Tibial nerve (tissue), 4 donors: ENCODE measurements around the gene PWWP2B. TPM values are rescaled to one million over a fixed set of nuclear protein-coding genes. Genes with fewer than 3 reads are reported as not detected.

Source experiments
- DNase-seq, 2 donors: peaks; one replicate each; pipeline ENCODE4 v3.0.0-alpha.2; 2019; ENCODE audit warnings: low spot score in 2 of 2
- H3K27ac ChIP-seq, 4 donors: fragments of 200-600 bp; sonication (generic) in 3 of 4; one replicate each; pipeline ENCODE4 v1.5.1; 2017 to 2019; ENCODE audit warnings: mild to moderate bottlenecking in 1 of 4
- H3K27me3 ChIP-seq, 2 donors: fragments of 200-600 bp; sonication (generic) in 1 of 2; one replicate each; pipeline versions ENCODE4 v1.5.1 to v1.6.0; 2017 to 2019
- H3K36me3 ChIP-seq, 3 donors: fragments of 200-600 bp; sonication (generic); one replicate each; pipeline ENCODE4 v1.5.1; 2018 to 2019
- H3K4me1 ChIP-seq, 4 donors: fragments of 200-600 bp; sonication (generic) in 3 of 4; one replicate each; pipeline ENCODE4 v1.5.1; 2017 to 2019
- H3K4me3 ChIP-seq, 4 donors: fragments of 200-600 bp; sonication (generic) in 3 of 4; one replicate each; pipeline ENCODE4 v1.5.1; 2017 to 2019; ENCODE audit warnings: mild to moderate bottlenecking in 1 of 4, moderate library complexity in 1 of 4
- H3K9me3 ChIP-seq, 4 donors: fragments of 200-600 bp; sonication (generic) in 3 of 4; one replicate each; pipeline ENCODE4 v1.5.1; 2017 to 2019
- CTCF ChIP-seq, 5 experiments: fragments of 200-600 bp in 3 of 5; fragments of 450-650 bp in 2 of 5; sonication (generic) in 3 of 5; IDR thresholded peaks; one replicate each; pipeline ENCODE4 v1.5.1; 2016 to 2019; ENCODE audit warnings: antibody characterized with exemption in 5 of 5, mild to moderate bottlenecking in 3 of 5, moderate library complexity in 2 of 5
- EP300 ChIP-seq, 2 donors: sonication (generic); formaldehyde crosslinking; IDR thresholded peaks; one replicate each; pipeline ENCODE4 v1.6.1; 2017; ENCODE audit warnings: antibody characterized with exemption in 2 of 2, mild to moderate bottlenecking in 1 of 2
- POLR2A ChIP-seq, 2 donors: fragments of 450-650 bp; IDR thresholded peaks; one replicate each; pipeline ENCODE4 v1.6.1; 2017; ENCODE audit warnings: antibody characterized with exemption in 2 of 2, mild to moderate bottlenecking in 2 of 2, moderate library complexity in 2 of 2
- WGBS, 2 donors: methylation state at CpG; one replicate each; pipeline ENCODE4 v1.1.5; 2018; 5-methylcytosine and 5-hydroxymethylcytosine counted together
- total RNA-seq, 4 donors: library from RNA; depleted of rRNA; stranded (reverse); fragments of >200 nt; gene quantifications; one replicate each; pipeline ENCODE4 v1.1.0, GENCODE V29; 2016

Gene PWWP2B
- 10 to 100 TPM; 12.6 to 23.7 (median 15.1) TPM for total RNA-seq

- Histone ChIP-seq H3K36me3 (no peaks in the 10 kb centered on the region), H3K9me3 (no peaks in the 10 kb centered on the region), H3K27me3 (no peaks in the 10 kb centered on the region), H3K4me3 (peak within 1 kb of the TSS; percentile 73 to 97 (median 96)), H3K4me1 (peaks cover 0 to 57% (median 30%) of the 10 kb centered on the region in 4 donors), H3K27ac (peak within 1 kb of the TSS; percentile 91 to 98 (median 97))
- TF ChIP-seq POLR2A (IDR thresholded peaks at IDR 0.05) (peak; percentile 53 to 79), EP300 (IDR thresholded peaks at IDR 0.05) (no peak), CTCF (IDR thresholded peaks at IDR 0.05) (no peak)
- WGBS, 2 donors = 1% methylated on average over 23 to 25 of the region's 86 CpGs
- DNase-seq = no peak
Measured at GRCh38 chr10:132397036-132397541, at the start of gene PWWP2B. PWWP2B (plus strand) TSS chr10:132397200; CDS start chr10:132397227, 27 bp downstream.

GRCh38 chr10:132347211-132347930, 49.6 kb upstream of the PWWP2B start:
- no peak overlapping the region for H3K27ac ChIP-seq
- no peak for TF ChIP-seq POLR2A (IDR thresholded peaks at IDR 0.05)
- no peak for TF ChIP-seq EP300 (IDR thresholded peaks at IDR 0.05)
- no peak for TF ChIP-seq CTCF (IDR thresholded peaks at IDR 0.05)
- no peak for DNase-seq
- 86 to 91% methylated on average over 21 to 23 of the region's 23 CpGs for WGBS, 2 donors
- no peaks in the 10 kb centered on the region for H3K27me3 ChIP-seq
- no peak overlapping the region for H3K4me3 ChIP-seq
- H3K4me1 ChIP-seq = no peaks in the 10 kb centered on the region
- peaks cover 0 to 86% (median 0%) of the 10 kb centered on the region in 3 donors for H3K36me3 ChIP-seq
- peaks cover 0 to 2% (median 0%) of the 10 kb centered on the region in 4 donors for H3K9me3 ChIP-seq

- Histone ChIP-seq H3K4me3 (no peak overlapping the region), H3K36me3 (peaks cover 0 to 81% (median 0%) of the 10 kb centered on the region in 3 donors), H3K27me3 (no peaks in the 10 kb centered on the region), H3K27ac (no peak overlapping the region), H3K4me1 (no peaks in the 10 kb centered on the region), H3K9me3 (no peaks in the 10 kb centered on the region)
- TF ChIP-seq EP300 (IDR thresholded peaks at IDR 0.05) (no peak), POLR2A (IDR thresholded peaks at IDR 0.05) (no peak), CTCF (IDR thresholded peaks at IDR 0.05) (no peak)
- DNase-seq = no peak
- 81 to 83% methylated on average over 13 of the region's 13 CpGs for WGBS, 2 donors
Measured at GRCh38 chr10:132347931-132348267, 49.1 kb upstream of the PWWP2B start.

- H3K4me1 ChIP-seq = no peaks in the 10 kb centered on the region
- DNase-seq = no peak
- WGBS, 2 donors = 92 to 98% methylated on average over 5 to 6 of the region's 6 CpGs
- TF ChIP-seq CTCF (IDR thresholded peaks at IDR 0.05) (no peak), POLR2A (IDR thresholded peaks at IDR 0.05) (no peak), EP300 (IDR thresholded peaks at IDR 0.05) (no peak)
- H3K4me3 ChIP-seq = no peak overlapping the region
- H3K9me3 ChIP-seq = no peaks in the 10 kb centered on the region
- no peak overlapping the region for H3K27ac ChIP-seq
- peaks cover 0 to 78% (median 0%) of the 10 kb centered on the region in 3 donors for H3K36me3 ChIP-seq
- H3K27me3 ChIP-seq = no peaks in the 10 kb centered on the region
Measured at GRCh38 chr10:132349766-132350165, 47.2 kb upstream of the PWWP2B start.

GRCh38 chr10:132350391-132350790, 46.6 kb upstream of the PWWP2B start:
- Histone ChIP-seq H3K4me3 (no peak overlapping the region), H3K4me1 (no peaks in the 10 kb centered on the region), H3K36me3 (peaks cover 0 to 79% (median 0%) of the 10 kb centered on the region in 3 donors), H3K27ac (no peak overlapping the region), H3K9me3 (no peaks in the 10 kb centered on the region), H3K27me3 (no peaks in the 10 kb centered on the region)
- DNase-seq = no peak
- TF ChIP-seq CTCF (IDR thresholded peaks at IDR 0.05) (no peak), POLR2A (IDR thresholded peaks at IDR 0.05) (no peak), EP300 (IDR thresholded peaks at IDR 0.05) (no peak)
- 75 to 93% methylated on average over 2 of the region's 11 CpGs for WGBS, 2 donors
